ENCODE data around the gene CLIC5. TPM values are rescaled to one million over a fixed set of nuclear protein-coding genes. Genes with fewer than 3 reads are reported as not detected.

CLIC5 gene
- total RNA-seq, 1 donor, result not detected

GRCh38 chr6:45921691-45922281 is 93.9 kb downstream of the CLIC5 start:
- no peak overlapping the region for H3K4me3 ChIP-seq (ENCODE audit: low read depth, low read length)
- no peak for DNase-seq (ENCODE audit: low read depth)
- no peak for TF ChIP-seq CTCF (IDR thresholded peaks at IDR 0.05; ENCODE audit: insufficient read depth, low read depth, low read length)

- no peak for TF ChIP-seq CTCF (IDR thresholded peaks at IDR 0.05; ENCODE audit: insufficient read depth, low read depth, low read length)
- DNase-seq (ENCODE audit: low read depth), result no peak
- no peak overlapping the region for H3K4me3 ChIP-seq (ENCODE audit: low read depth, low read length)
Measured at GRCh38 chr6:45920819-45921511, 94.7 kb downstream of the CLIC5 start.

- no peak for DNase-seq (ENCODE audit: low read depth)
Measured at GRCh38 chr6:45917439-45917838, 98.2 kb downstream of the CLIC5 start.

GRCh38 chr6:45916692-45917091 is 99.0 kb downstream of the CLIC5 start:
- no peak overlapping the region for H3K4me3 ChIP-seq (ENCODE audit: low read depth, low read length)
- TF ChIP-seq CTCF (IDR thresholded peaks at IDR 0.05; ENCODE audit: insufficient read depth, low read depth, low read length), result no peak
- DNase-seq (ENCODE audit: low read depth), result no peak

More at GRCh38 chr6:45917439-45917838, 98.2 kb downstream of the CLIC5 start:
- no peak for TF ChIP-seq CTCF (IDR thresholded peaks at IDR 0.05; ENCODE audit: insufficient read depth, low read depth, low read length)
- H3K4me3 ChIP-seq (ENCODE audit: low read depth, low read length), result no peak overlapping the region

GRCh38 chr6:45915780-45916468 is 99.7 kb downstream of the CLIC5 start:
- no peak overlapping the region for H3K4me3 ChIP-seq (ENCODE audit: low read depth, low read length)
- DNase-seq (ENCODE audit: low read depth), result no peak
- TF ChIP-seq CTCF (IDR thresholded peaks at IDR 0.05; ENCODE audit: insufficient read depth, low read depth, low read length), result no peak

- H3K4me3 ChIP-seq (ENCODE audit: low read depth, low read length), result no peak overlapping the region
- TF ChIP-seq CTCF (IDR thresholded peaks at IDR 0.05; ENCODE audit: insufficient read depth, low read depth, low read length), result no peak
- DNase-seq (ENCODE audit: low read depth), result no peak
Measured at GRCh38 chr6:45911691-45912090, 104.0 kb downstream of the CLIC5 start.
